K562 (cell line): ENCODE measurements around the gene LGALS7. TPM values are rescaled to one million over a fixed set of nuclear protein-coding genes. Genes with fewer than 3 reads are reported as not detected.

ENCODE experiments used
- CEBPG ChIP-seq, 3 experiments: fragments of 200-800 bp in 1 of 3; sonication (Bioruptor generic) in 1 of 3; sonication (generic) in 1 of 3; formaldehyde crosslinking in 1 of 3; IDR thresholded peaks in 2 of 3; conservative IDR thresholded peaks in 1 of 3; 2 replicates each; pipeline versions ENCODE4 v1.6.1 to v1.8.0; 2016 to 2022; ENCODE audit warnings: missing compliant biosample characterization in 2 of 3, missing genetic modification characterization in 2 of 3, mild to moderate bottlenecking in 1 of 3, missing genetic modification reagents in 1 of 3
- FOXP4 ChIP-seq: sonication (generic); formaldehyde crosslinking; IDR thresholded peaks from 2 replicates; pipeline ENCODE4 v1.8.0; 2022; ENCODE audit warnings: mild to moderate bottlenecking, missing genetic modification reagents, borderline replicate concordance
- JUNB ChIP-seq: fragments of 450-650 bp; formaldehyde crosslinking; conservative IDR thresholded peaks from 2 replicates; pipeline ENCODE4 v1.4.0; 2020; ENCODE audit warnings: mild to moderate bottlenecking
- NCOA2 ChIP-seq, 2 experiments: fragments of 450-650 bp; IDR thresholded peaks; 2 replicates each; pipeline ENCODE4 v1.6.1; 2018; ENCODE audit warnings: mild to moderate bottlenecking in 2 of 2, moderate library complexity in 1 of 2; ENCODE audit not compliant: partially characterized antibody in 2 of 2
- NFRKB ChIP-seq: fragments of 450-650 bp; IDR thresholded peaks from 2 replicates; pipeline ENCODE4 v1.6.1; 2016; ENCODE audit warnings: low read depth
- OTX1 ChIP-seq: fragments of 450-650 bp; formaldehyde crosslinking; IDR thresholded peaks from 2 replicates; pipeline ENCODE4 v1.4.0; 2022; ENCODE audit warnings: mild to moderate bottlenecking
- PCBP1 ChIP-seq: fragments of 200-400 bp; formaldehyde crosslinking; IDR thresholded peaks from 2 replicates; pipeline ENCODE4 v1.6.1; 2018; ENCODE audit warnings: mild to moderate bottlenecking, low read depth, low read length; ENCODE audit not compliant: poor library complexity, severe bottlenecking
- POLR2A ChIP-seq: fragments of 450-650 bp; conservative IDR thresholded peaks from 2 replicates; pipeline ENCODE4 v1.6.1; 2016
- RBM39 ChIP-seq: fragments of 200-400 bp; formaldehyde crosslinking; optimal IDR thresholded peaks from 2 replicates; pipeline ENCODE3; 2018; ENCODE audit warnings: low read depth, low read length
- RREB1 ChIP-seq: fragments of 250-450 bp; sonication (Bioruptor Pico); IDR thresholded peaks from 2 replicates; pipeline ENCODE4 v1.4.0; 2020
- SMARCA5 ChIP-seq: fragments of 450-650 bp; IDR thresholded peaks from 2 replicates; pipeline ENCODE4 v1.6.1; 2016
- TOE1 ChIP-seq, 2 experiments: fragments of 450-650 bp in 1 of 2; sonication (generic) in 1 of 2; formaldehyde crosslinking in 1 of 2; IDR thresholded peaks; 2 replicates each; pipeline versions ENCODE4 v1.7.1 to v1.8.0; 2016 to 2022; ENCODE audit warnings: borderline replicate concordance in 2 of 2, mild to moderate bottlenecking in 2 of 2, antibody characterized with exemption in 1 of 2, inconsistent platforms in 1 of 2, low read depth in 1 of 2, missing genetic modification reagents in 1 of 2, moderate library complexity in 1 of 2
- ZFPM2 ChIP-seq: fragments of 250-450 bp; sonication (Bioruptor Pico); IDR thresholded peaks from 2 replicates; pipeline ENCODE4 v1.5.1; 2022; ENCODE audit warnings: mild to moderate bottlenecking
- ZMIZ1 ChIP-seq, 2 experiments: fragments of 150-350 bp in 1 of 2; IDR thresholded peaks; 2 replicates each; pipeline ENCODE4 v1.6.1; 2012 to 2016; ENCODE audit warnings: low read depth in 2 of 2, low read length in 2 of 2, mild to moderate bottlenecking in 1 of 2, moderate library complexity in 1 of 2
- polyA plus RNA-seq, 8 experiments: library from polyadenylated mRNA; depleted of rRNA in 4 of 8; stranded (reverse) in 5 of 8; unstranded in 3 of 8; fragments of >200 nt; fragmentation: Nextera tagmentation in 2 of 8; fragmentation: Illumina TruSeq in 1 of 8; extraction: Ambion mirVana in 2 of 8; extraction: Trizol in 1 of 8; gene quantifications; 2 replicates each; pipeline versions ENCODE4 v1.2.1 to v1.2.3, GENCODE V29; 2011 to 2014; ENCODE audit warnings: inconsistent platforms in 1 of 8, missing spikeins in 1 of 8
- total RNA-seq, 7 experiments: library from RNA; depleted of rRNA in 6 of 7; stranded (reverse); fragments of >200 nt in 6 of 7; fragmentation: Illumina TruSeq in 2 of 7; extraction: Trizol in 2 of 7; gene quantifications; 2 replicates each; pipeline versions ENCODE4 v1.2.1 to v1.2.3, GENCODE V29; 2011 to 2021; ENCODE audit warnings: low replicate concordance in 1 of 7

The LGALS7 gene
- total and polyA plus RNA-seq, 9 of the 15 experiments (the other 6 are each of a cell fraction or from before 2014, with no cell fraction given) = not detected

- TF ChIP-seq NCOA2 (IDR thresholded peaks at IDR 0.05; ENCODE audit: partially characterized antibody in 2 of 2) = no peak
- TF ChIP-seq FOXP4 (CRISPR knock-in tag) = no peak
- TF ChIP-seq ZFPM2 (CRISPR knock-in tag) = no peak
- peak; percentile 97 for TF ChIP-seq SMARCA5
- no peak for TF ChIP-seq CEBPG (CRISPR knock-in tag; IDR thresholded peaks at IDR 0.05)
- TF ChIP-seq CEBPG (tag; conservative IDR thresholded peaks at IDR 0.05 in 1 of 2, IDR thresholded peaks at IDR 0.05 in 1 of 2) = no peak
- TF ChIP-seq RREB1 (CRISPR knock-in tag) = no peak
- peak; percentile 75; the same call in 1 of the 2 replicates for TF ChIP-seq OTX1 (CRISPR knock-in tag)
- peak; percentile 65 for TF ChIP-seq PCBP1
- TF ChIP-seq ZMIZ1 (IDR thresholded peaks at IDR 0.05; ENCODE audit: low read depth in 2 of 2, low read length in 2 of 2) = no peak
- 0 out of 2 replicates have a peak, but pooled peaks have one; percentile 50 for TF ChIP-seq TOE1 (IDR thresholded peaks at IDR 0.05; ENCODE audit: borderline replicate concordance)
- TF ChIP-seq TOE1 (CRISPR knock-in tag; IDR thresholded peaks at IDR 0.05; ENCODE audit: borderline replicate concordance, low read depth) = no peak
- TF ChIP-seq NFRKB = no peak
- no peak for TF ChIP-seq RBM39
- no peak for TF ChIP-seq JUNB (CRISPR knock-in tag)
- TF ChIP-seq POLR2A = 0 out of 2 replicates have a peak, but pooled peaks have one; percentile 33
Observed at GRCh38 chr19:38727868-38728660, 45.3 kb downstream of the LGALS7 start (continued).
